HCT116 (cell line): Measurements from ENCODE around the gene PXT1. TPM values are rescaled to one million over a fixed set of nuclear protein-coding genes. Genes with fewer than 3 reads are reported as not detected.

Experiments used
- ATAC-seq: fragments of 200-7000 bp; cut with Tn5 transposase; 2 replicates; pipeline ENCODE4 v1.9.1; 2020; ENCODE audit warnings: mild to moderate bottlenecking, moderate library complexity
- BruUV-seq: library from RNA; stranded (reverse); fragments of 400-500 nt; replicated peaks from 2 replicates; lab custom pipeline; 2021; lab: Mats Ljungman, UMichigan
- CTCF ChIA-PET: fragments of 300-600 bp; sonication (Branson Sonifier 250); formaldehyde crosslinking; loops from one replicate; lab custom pipeline; 2021; ENCODE audit warnings: antibody characterized with exemption; lab: Charles Lee
- POLR2A ChIA-PET: fragments of 300-600, 350-600 bp; sonication (Branson Sonifier 250); formaldehyde crosslinking; loops from one replicate; lab custom pipeline; 2021; ENCODE audit warnings: antibody characterized with exemption; lab: Charles Lee
- RAD21 ChIA-PET, 2 experiments: fragments of 300-600 bp; sonication (Branson Sonifier 250); formaldehyde crosslinking; loops; one replicate each; lab custom pipeline; 2023; ENCODE audit warnings: low total read pairs in 2 of 2; ENCODE audit not compliant: uncharacterized antibody in 2 of 2, unreplicated experiment in 2 of 2, low non-redundant PET in 1 of 2; lab: Charles Lee
- DNase-seq: peaks from one replicate; pipeline ENCODE4 v3.0.0-alpha.2; 2010; ENCODE audit warnings: low read depth, low spot score
- H2AFZ ChIP-seq: fragments of 200-600 bp; shearing (Covaris generic), sonication (generic); 2 replicates; pipeline ENCODE4 v1.6.1; 2017; ENCODE audit warnings: low read depth, mixed run types, mixed read lengths, antibody characterized with exemption, low read length; ENCODE audit not compliant: poor library complexity, severe bottlenecking
- H3K27ac ChIP-seq: 2 replicates; pipeline ENCODE4 v1.5.1; 2012; ENCODE audit warnings: low read depth, low read length
- H3K27me3 ChIP-seq: fragments of 200-600 bp; sonication (generic); 2 replicates; pipeline ENCODE4 v1.6.1; 2016; ENCODE audit warnings: mixed run types, low read length, mixed read lengths; ENCODE audit not compliant: insufficient read depth
- H3K36me3 ChIP-seq, 2 experiments: fragments of 200-500 bp in 1 of 2; fragments of 200-600 bp in 1 of 2; sonication (Bioruptor generic) in 1 of 2; sonication (generic) in 1 of 2; 2 replicates each; pipeline versions ENCODE4 v1.5.1 to v1.6.1; 2014 to 2016; ENCODE audit warnings: low read length in 2 of 2, inconsistent platforms in 1 of 2, mixed read lengths in 1 of 2, mixed run types in 1 of 2; ENCODE audit not compliant: insufficient read depth in 2 of 2, control insufficient read depth in 1 of 2
- H3K4me1 ChIP-seq, 2 experiments: fragments of 200-600 bp in 1 of 2; sonication (generic) in 1 of 2; 2 replicates each; pipeline versions ENCODE4 v1.5.1 to v1.6.1; 2012 to 2017; ENCODE audit warnings: low read length in 2 of 2, inconsistent platforms in 1 of 2, mild to moderate bottlenecking in 1 of 2, mixed read lengths in 1 of 2, mixed run types in 1 of 2, moderate library complexity in 1 of 2; ENCODE audit not compliant: insufficient read depth in 2 of 2, control insufficient read depth in 1 of 2
- H3K4me2 ChIP-seq: fragments of 200-600 bp; sonication (generic); 2 replicates; pipeline ENCODE4 v1.6.1; 2017; ENCODE audit warnings: mixed run types, low read length, mixed read lengths
- H3K4me3 ChIP-seq, 2 experiments: fragments of 200-600 bp in 1 of 2; sonication (generic) in 1 of 2; replicated peaks in 1 of 2; 2 replicates each; pipeline ENCODE4 v1.5.1; 2011 to 2016; ENCODE audit warnings: low read length in 2 of 2, control low read depth in 1 of 2, low read depth in 1 of 2, mild to moderate bottlenecking in 1 of 2, mixed read lengths in 1 of 2, mixed run types in 1 of 2
- H3K79me2 ChIP-seq: fragments of 200-600 bp; sonication (generic); 2 replicates; pipeline ENCODE4 v1.6.1; 2017; ENCODE audit warnings: mild to moderate bottlenecking, mixed run types, low read length, moderate library complexity, mixed read lengths; ENCODE audit not compliant: insufficient read depth
- H3K9ac ChIP-seq: fragments of 200-600 bp; sonication (generic); 2 replicates; pipeline ENCODE4 v1.6.1; 2016; ENCODE audit warnings: low read length, mixed read lengths
- H3K9me2 ChIP-seq: fragments of 200-600 bp; sonication (generic), shearing (Covaris generic); 2 replicates; pipeline ENCODE4 v1.6.1; 2017; ENCODE audit warnings: mixed run types, mild to moderate bottlenecking, moderate library complexity; ENCODE audit not compliant: insufficient read depth
- H3K9me3 ChIP-seq, 2 experiments: fragments of 200-500 bp in 1 of 2; fragments of 200-600 bp in 1 of 2; sonication (Bioruptor generic) in 1 of 2; sonication (generic) in 1 of 2; 2 replicates each; pipeline ENCODE4 v1.6.1; 2014 to 2017; ENCODE audit warnings: low read length in 2 of 2, mixed read lengths in 2 of 2, inconsistent platforms in 1 of 2, low read depth in 1 of 2, mild to moderate bottlenecking in 1 of 2, mixed run types in 1 of 2, moderate library complexity in 1 of 2; ENCODE audit not compliant: control insufficient read depth in 1 of 2, insufficient read depth in 1 of 2
- H4K20me1 ChIP-seq: fragments of 200-600 bp; sonication (generic), shearing (Covaris generic); 2 replicates; pipeline ENCODE4 v1.6.1; 2017; ENCODE audit warnings: mixed run types, mild to moderate bottlenecking, moderate library complexity; ENCODE audit not compliant: insufficient read depth
- CBX3 ChIP-seq: IDR thresholded peaks from 2 replicates; pipeline ENCODE4 v1.6.1; 2012; ENCODE audit warnings: low read depth
- CEBPB ChIP-seq: IDR thresholded peaks from 2 replicates; pipeline ENCODE4 v1.6.1; 2012; ENCODE audit warnings: low read depth
- CTCF ChIP-seq, 3 experiments: fragments of 200-600 bp in 1 of 3; sonication (generic) in 1 of 3; IDR thresholded peaks in 2 of 3; conservative IDR thresholded peaks in 1 of 3; 2 replicates each; pipeline ENCODE4 v1.5.1; 2012 to 2017; ENCODE audit warnings: low read depth in 2 of 3, low read length in 2 of 3, antibody characterized with exemption in 1 of 3, borderline replicate concordance in 1 of 3, control low read depth in 1 of 3, mild to moderate bottlenecking in 1 of 3, mixed read lengths in 1 of 3, mixed run types in 1 of 3, moderate library complexity in 1 of 3; ENCODE audit not compliant: insufficient read depth in 1 of 3
- EGR1 ChIP-seq: IDR thresholded peaks from 2 replicates; pipeline ENCODE4 v1.6.1; 2012; ENCODE audit warnings: low read depth
- ELF1 ChIP-seq: IDR thresholded peaks from 2 replicates; pipeline ENCODE4 v1.6.1; 2012; ENCODE audit warnings: low read depth, borderline replicate concordance
- EZH2 ChIP-seq: fragments of 200-600 bp; sonication (generic); IDR thresholded peaks from 2 replicates; pipeline ENCODE4 v1.6.1; 2017; ENCODE audit warnings: antibody characterized with exemption, mixed run types
- FOSL1 ChIP-seq: IDR thresholded peaks from 2 replicates; pipeline ENCODE4 v1.6.1; 2012; ENCODE audit warnings: low read depth
- JUND ChIP-seq: IDR thresholded peaks from 2 replicates; pipeline ENCODE4 v1.6.1; 2012
- POLR2AphosphoS5 ChIP-seq: IDR thresholded peaks from 2 replicates; pipeline ENCODE4 v1.6.1; 2011; ENCODE audit warnings: mild to moderate bottlenecking, low read depth, low read length, moderate library complexity
- RAD21 ChIP-seq: IDR thresholded peaks from 2 replicates; pipeline ENCODE4 v1.6.1; 2012; ENCODE audit warnings: low read depth, mild to moderate bottlenecking
- REST ChIP-seq: IDR thresholded peaks from 2 replicates; pipeline ENCODE4 v1.6.1; 2012; ENCODE audit warnings: low read depth
- SP1 ChIP-seq: IDR thresholded peaks from 2 replicates; pipeline ENCODE4 v1.6.1; 2012; ENCODE audit warnings: low read depth
- SRF ChIP-seq: IDR thresholded peaks from 2 replicates; pipeline ENCODE4 v1.6.1; 2012; ENCODE audit warnings: low read depth
- YY1 ChIP-seq: IDR thresholded peaks from 2 replicates; pipeline ENCODE4 v1.6.1; 2011; ENCODE audit warnings: low read length, low read depth, moderate library complexity, mild to moderate bottlenecking; ENCODE audit not compliant: insufficient replicate concordance; ENCODE audit errors: extremely low read depth
- ZBTB33 ChIP-seq: IDR thresholded peaks from 2 replicates; pipeline ENCODE4 v1.6.1; 2011; ENCODE audit warnings: mild to moderate bottlenecking, low read length, moderate library complexity; ENCODE audit not compliant: insufficient replicate concordance; ENCODE audit errors: extremely low read depth
- ZFX ChIP-seq: fragments of 450-650 bp; IDR thresholded peaks from 2 replicates; pipeline ENCODE4 v1.6.1; 2017
- ZNF274 ChIP-seq: fragments of 200-500 bp; sonication (Bioruptor generic); IDR thresholded peaks from 2 replicates; pipeline ENCODE4 v1.6.1; 2014; ENCODE audit warnings: mild to moderate bottlenecking, low read depth, low read length, inconsistent platforms
- intact Hi-C: fragments of 100-400 bp; cut with micrococcal nuclease; formaldehyde crosslinking; loops from 2 replicates; pipeline ENCODE4 v1.10.0; 2022
- total RNA-seq: library from RNA; stranded (reverse); gene quantifications from one replicate; pipeline ENCODE4 v1.2.1, GENCODE V29; 2021; ENCODE audit not compliant: unreplicated experiment
- TF ChIP-seq, protein P1 (sequence below): IDR thresholded peaks from 2 replicates; pipeline ENCODE4 v1.6.1; 2012

Gene PXT1
- total RNA-seq, 1 experiment from 2014 or later, result 0.17 TPM

DNA sequence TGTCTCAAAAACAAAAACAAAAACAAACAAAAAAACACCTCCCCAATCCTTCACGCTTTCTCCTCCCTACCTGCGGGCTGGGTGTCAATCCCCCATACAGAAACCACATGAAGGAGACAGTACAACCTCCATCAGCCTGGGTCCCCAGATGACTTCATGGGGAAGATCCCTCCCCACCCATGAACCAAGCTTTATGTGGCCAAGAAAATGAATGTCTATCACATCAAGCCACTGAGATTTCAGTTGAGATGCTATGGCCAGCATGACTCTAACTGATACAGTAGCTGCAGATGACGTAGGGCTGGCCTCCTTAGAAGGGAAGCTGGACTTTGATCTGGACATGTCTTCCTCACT is 84.8 kb downstream of the PXT1 start:
- Histone ChIP-seq H3K9me3 (no peaks in the 10 kb centered on the region), H3K4me2 (no peak overlapping the region), H3K36me3 (no peaks in the 10 kb centered on the region), H3K27me3 (no peaks in the 10 kb centered on the region), H3K27ac (no peak overlapping the region), H3K4me1 (peaks cover 0 to 9% of the 10 kb centered on the region in 2 experiments; a peak in 2 of 4 replicates), H3K9me2 (no peaks in the 10 kb centered on the region), H2AFZ (no peak overlapping the region), H3K4me3 (no peak overlapping the region), H3K9ac (no peak overlapping the region), H3K79me2 (no peaks in the 10 kb centered on the region), H4K20me1 (no peaks in the 10 kb centered on the region)
- ChIA-PET RAD21 (interaction anchor here in 1 of 2 experiments (0.6 kb wide), 1 partner anchor 161 kb away, joined by 3 read pairs; no protein-coding TSS in a partner anchor), CTCF (interaction anchor here (2.0 kb wide), 2 partner anchors 17 to 56 kb away, joined by 9 to 10 read pairs; no protein-coding TSS in a partner anchor), POLR2A (interaction anchor here (1.6 kb wide), 1 partner anchor 17 kb away, joined by 4 read pairs; no protein-coding TSS in a partner anchor)
- BruUV-seq, result no TSS peak
- ATAC-seq, result no peak
- TF ChIP-seq JUND (no peak), REST (no peak), ZBTB33 (no peak), POLR2AphosphoS5 (no peak), RAD21 (no peak), ZNF274 (no peak), SRF (no peak), CBX3 (no peak), EZH2 (no peak), ZFX (no peak), SP1 (no peak), ELF1 (no peak), FOSL1 (no peak), CEBPB (no peak), CTCF (IDR thresholded peaks at IDR 0.05 in 2 of 3, conservative IDR thresholded peaks at IDR 0.05 in 1 of 3; ENCODE audit: borderline replicate concordance in 1 of 3, insufficient read depth in 1 of 3, low read depth in 2 of 3, low read length in 2 of 3) (no peak), YY1 (no peak), EGR1 (no peak)
- TF ChIP-seq, protein P1, sequence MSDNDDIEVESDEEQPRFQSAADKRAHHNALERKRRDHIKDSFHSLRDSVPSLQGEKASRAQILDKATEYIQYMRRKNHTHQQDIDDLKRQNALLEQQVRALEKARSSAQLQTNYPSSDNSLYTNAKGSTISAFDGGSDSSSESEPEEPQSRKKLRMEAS, result no peak
- intact Hi-C loops, result no loop called here
- no peak for DNase-seq
